HG02885 (cell line): ENCODE measurements around the gene ATP11B.
A peak's percentile ranks its signal among the peaks of the same experiment; 100 is the strongest.

Experiments used
- ATAC-seq: cut with Tn5 transposase; IDR thresholded peaks from one replicate; pipeline ENCODE4 v1.9.1; 2021; ENCODE audit warnings: mild to moderate bottlenecking; ENCODE audit not compliant: unreplicated experiment, poor library complexity

The ATP11B gene

GRCh38 chr3:182792901-182793662, at the start of gene ATP11B:
Gene ATP11B (plus strand): TSS chr3:182793504. CDS start chr3:182793760, 256 bp downstream.
- peak; percentile 74 for ATAC-seq

- no peak for ATAC-seq
Measured at GRCh38 chr3:182746959-182747358, 46.3 kb upstream of the ATP11B start.

GRCh38 chr3:182755308-182755707, 38.0 kb upstream of the ATP11B start:
- no peak for ATAC-seq

- ATAC-seq: no peak
Measured at GRCh38 chr3:182755712-182756111, 37.6 kb upstream of the ATP11B start.

GRCh38 chr3:182760576-182761164, 32.6 kb upstream of the ATP11B start:
- no peak for ATAC-seq

- no peak for ATAC-seq
Measured at GRCh38 chr3:182763896-182764295, 29.4 kb upstream of the ATP11B start.

- ATAC-seq: no peak
Measured at GRCh38 chr3:182765287-182765686, 28.0 kb upstream of the ATP11B start.

GRCh38 chr3:182766099-182766498, 27.2 kb upstream of the ATP11B start:
- ATAC-seq: no peak

- no peak for ATAC-seq
Measured at GRCh38 chr3:182768413-182768812, 24.9 kb upstream of the ATP11B start.

GRCh38 chr3:182769673-182770072, 23.6 kb upstream of the ATP11B start:
- ATAC-seq: no peak

GRCh38 chr3:182782149-182782548, 11.2 kb upstream of the ATP11B start:
- ATAC-seq: peak; percentile 49

- no peak for ATAC-seq
Measured at GRCh38 chr3:182783106-182783505, 10.2 kb upstream of the ATP11B start.

- ATAC-seq: no peak
Measured at GRCh38 chr3:182784542-182784941, 8.8 kb upstream of the ATP11B start.

- no peak for ATAC-seq
Measured at GRCh38 chr3:182785142-182785541, 8.2 kb upstream of the ATP11B start.

- no peak for ATAC-seq
Measured at GRCh38 chr3:182785756-182786155, 7.5 kb upstream of the ATP11B start.

GRCh38 chr3:182786564-182787196, 6.6 kb upstream of the ATP11B start:
- no peak for ATAC-seq

GRCh38 chr3:182787302-182788036, 5.8 kb upstream of the ATP11B start:
- no peak for ATAC-seq

- ATAC-seq: no peak
Measured at GRCh38 chr3:182789371-182789770, 3.9 kb upstream of the ATP11B start.

- ATAC-seq: no peak
Measured at GRCh38 chr3:182790612-182791011, 2.7 kb upstream of the ATP11B start.

- ATAC-seq: peak; percentile 41
Measured at GRCh38 chr3:182793663-182794454, 555 bp downstream of the ATP11B start.
